GM19239 (cell line): Measurements from ENCODE around the gene BOLA2.
"Not testable (repeated sequence)": the region's sequence is repeated elsewhere in the genome, so short reads cannot be mapped to it uniquely, and the experiment has no call there.

Source experiments
- DNase-seq: peaks from one replicate; pipeline ENCODE4 v3.0.0; 2011; ENCODE audit warnings: low spot score; ENCODE audit not compliant: insufficient read length
- FAIRE-seq: peaks from 2 replicates; lab custom pipeline; 2011; peaks lifted over from hg19 to GRCh38; lab: Jason Lieb, UNC

BOLA2 gene

GRCh38 chr16:29454269-29454668 is at the start of gene BOLA2, which contains the start of gene SLX1B:
Gene BOLA2 (minus strand): TSS chr16:29454351. CDS start chr16:29454253, 98 bp downstream.
Gene SLX1B (plus strand): TSS chr16:29454533.
- peak; percentile 100 for FAIRE-seq
- not testable (repeated sequence) for DNase-seq

- not testable (repeated sequence) for FAIRE-seq, DNase-seq
Observed at GRCh38 chr16:29482276-29482675, 28.1 kb upstream of the BOLA2 start.

GRCh38 chr16:29472065-29472464 is 17.9 kb upstream of the BOLA2 start:
- FAIRE-seq, DNase-seq: not testable (repeated sequence)

GRCh38 chr16:29469660-29470059 is 15.5 kb upstream of the BOLA2 start:
- not testable (repeated sequence) for FAIRE-seq, DNase-seq

GRCh38 chr16:29467654-29468366 is 13.7 kb upstream of the BOLA2 start:
- DNase-seq, FAIRE-seq: not testable (repeated sequence)

GRCh38 chr16:29466904-29467303 is 12.8 kb upstream of the BOLA2 start:
- not testable (repeated sequence) for FAIRE-seq, DNase-seq

- not testable (repeated sequence) for DNase-seq, FAIRE-seq
Observed at GRCh38 chr16:29465985-29466824, 12.1 kb upstream of the BOLA2 start.

- FAIRE-seq, DNase-seq: not testable (repeated sequence)
Observed at GRCh38 chr16:29460647-29461030, 6.5 kb upstream of the BOLA2 start.

GRCh38 chr16:29459706-29460646 is 5.8 kb upstream of the BOLA2 start, which contains the start of gene SULT1A4:
Gene SULT1A4 (plus strand): TSS chr16:29459913. CDS start chr16:29461386, 1,473 bp downstream.
- not testable (repeated sequence) for FAIRE-seq, DNase-seq

GRCh38 chr16:29457660-29458059 is 3.5 kb upstream of the BOLA2 start:
- not testable (repeated sequence) for FAIRE-seq, DNase-seq

GRCh38 chr16:29454828-29455227 is 677 bp upstream of the BOLA2 start:
- FAIRE-seq, DNase-seq: not testable (repeated sequence)

- DNase-seq, FAIRE-seq: not testable (repeated sequence)
Observed at GRCh38 chr16:29453754-29454153, 397 bp downstream of the BOLA2 start.

GRCh38 chr16:29425390-29425789 is 28.8 kb downstream of the BOLA2 start:
- DNase-seq, FAIRE-seq: not testable (repeated sequence)

- not testable (repeated sequence) for FAIRE-seq, DNase-seq
Observed at GRCh38 chr16:29423587-29423986, 30.6 kb downstream of the BOLA2 start.

GRCh38 chr16:29405249-29405648 is 48.9 kb downstream of the BOLA2 start:
- FAIRE-seq: not testable (repeated sequence)

More at GRCh38 chr16:29405249-29405648, 48.9 kb downstream of the BOLA2 start:
- not testable (repeated sequence) for DNase-seq
